GM12878 (cell line): Measurements from ENCODE around the gene PRKG1. TPM values are rescaled to one million over a fixed set of nuclear protein-coding genes. Genes with fewer than 3 reads are reported as not detected.

Experiments used
- ATAC-seq: fragments of 200-7000 bp; cut with Tn5 transposase; 3 replicates; pipeline ENCODE4 v1.9.1; 2020; ENCODE audit warnings: mild to moderate bottlenecking, moderate library complexity
- BruUV-seq: library from RNA; stranded (reverse); fragments of 400-500 nt; replicated peaks from 2 replicates; lab custom pipeline; 2021; lab: Mats Ljungman, UMichigan
- CTCF ChIA-PET: fragments of 300-600 bp; sonication (Branson Sonifier 250); formaldehyde crosslinking; extraction: SDS; loops from one replicate; lab custom pipeline; 2021; ENCODE audit warnings: inconsistent platforms; lab: Yijun Ruan, JAX
- POLR2A ChIA-PET: fragments of 350-600 bp; formaldehyde crosslinking; extraction: SDS; loops from one replicate; lab custom pipeline; 2021; ENCODE audit warnings: inconsistent platforms; lab: Charles Lee
- RAD21 ChIA-PET: fragments of 300-600 bp; sonication (Branson Sonifier 250); formaldehyde crosslinking; loops from one replicate; lab custom pipeline; 2023; ENCODE audit warnings: antibody characterized with exemption; ENCODE audit not compliant: unreplicated experiment; lab: Charles Lee
- SMC1A ChIA-PET: fragments of 300-600 bp; sonication (Branson Sonifier 250); formaldehyde crosslinking; loops from one replicate; lab custom pipeline; 2023; ENCODE audit not compliant: unreplicated experiment, uncharacterized antibody; lab: Charles Lee
- DNase-seq: peaks from one replicate; pipeline ENCODE4 v3.0.0-alpha.2; 2011; ENCODE audit warnings: low read depth, low spot score
- FAIRE-seq: peaks from 3 replicates; lab custom pipeline; 2011; peaks lifted over from hg19 to GRCh38; lab: Jason Lieb, UNC
- H2AFZ ChIP-seq: 2 replicates; pipeline ENCODE4 v1.6.0; 2011; ENCODE audit warnings: low read depth, low read length, control low read depth; ENCODE audit not compliant: control insufficient read depth
- H3K27ac ChIP-seq: 2 replicates; pipeline ENCODE4 v1.5.1; 2011; ENCODE audit warnings: control low read depth; ENCODE audit not compliant: control insufficient read depth, insufficient read depth
- H3K27me3 ChIP-seq, 2 experiments: replicated peaks in 1 of 2; 2 replicates each; pipeline versions ENCODE4 v1.6.0 to v1.6.1; 2011; ENCODE audit warnings: low read length in 1 of 2; ENCODE audit not compliant: control insufficient read depth in 2 of 2, insufficient read depth in 2 of 2
- H3K36me3 ChIP-seq, 2 experiments: 2 replicates each; pipeline ENCODE4 v1.5.1; 2011; ENCODE audit warnings: low read length in 1 of 2; ENCODE audit not compliant: control insufficient read depth in 2 of 2, insufficient read depth in 2 of 2
- H3K4me1 ChIP-seq: 2 replicates; pipeline ENCODE4 v1.6.1; 2011; ENCODE audit warnings: mild to moderate bottlenecking, low read length, moderate library complexity, mixed read lengths; ENCODE audit not compliant: control insufficient read depth, insufficient read depth
- H3K4me2 ChIP-seq: 2 replicates; pipeline ENCODE4 v1.6.0; 2011; ENCODE audit warnings: control low read depth; ENCODE audit not compliant: control insufficient read depth, insufficient read depth
- H3K4me3 ChIP-seq: fragments of 200-600 bp; sonication (generic); 2 replicates; pipeline ENCODE4 v1.5.1; 2016
- H3K79me2 ChIP-seq: 2 replicates; pipeline ENCODE4 v1.6.0; 2011; ENCODE audit warnings: low read length; ENCODE audit not compliant: control insufficient read depth, insufficient read depth
- H3K9ac ChIP-seq: 2 replicates; pipeline ENCODE4 v1.8.0; 2011; ENCODE audit warnings: low read length, control low read depth, mixed read lengths; ENCODE audit not compliant: control insufficient read depth, insufficient read depth
- H3K9me3 ChIP-seq: replicated peaks from 3 replicates; pipeline ENCODE4 v1.5.1; 2011; ENCODE audit warnings: mild to moderate bottlenecking, low read length; ENCODE audit not compliant: control insufficient read depth, insufficient read depth
- H4K20me1 ChIP-seq: 2 replicates; pipeline ENCODE4 v1.6.0; 2011; ENCODE audit not compliant: control insufficient read depth, insufficient read depth
- ASH2L ChIP-seq: fragments of 300-600, 200-600 bp; sonication (generic); IDR thresholded peaks from 2 replicates; pipeline ENCODE4 v1.6.1; 2017; ENCODE audit warnings: low read depth, mild to moderate bottlenecking, borderline replicate concordance
- KDM1A ChIP-seq: fragments of 200-600 bp; sonication (generic); IDR thresholded peaks from 2 replicates; pipeline ENCODE4 v1.6.1; 2016; ENCODE audit warnings: borderline replicate concordance
- MYB ChIP-seq: fragments of 150-350 bp; IDR thresholded peaks from 2 replicates; pipeline ENCODE4 v1.6.1; 2014; ENCODE audit warnings: mild to moderate bottlenecking, low read depth, low read length, borderline replicate concordance
- PML ChIP-seq: IDR thresholded peaks from 2 replicates; pipeline ENCODE4 v1.6.1; 2012; ENCODE audit warnings: low read length, inconsistent platforms
- RAD21 ChIP-seq: IDR thresholded peaks from 2 replicates; pipeline ENCODE4 v1.6.1; 2011; ENCODE audit warnings: mild to moderate bottlenecking, low read depth, low read length, moderate library complexity; ENCODE audit not compliant: insufficient read depth
- SMARCA5 ChIP-seq: fragments of 450-650 bp; IDR thresholded peaks from 2 replicates; pipeline ENCODE4 v1.6.1; 2017; ENCODE audit warnings: mild to moderate bottlenecking
- SMC3 ChIP-seq: IDR thresholded peaks from 2 replicates; pipeline ENCODE4 v1.6.1; 2011; ENCODE audit warnings: low read length, improper control_type of control experiment, borderline replicate concordance
- ZNF24 ChIP-seq: fragments of 450-650 bp; IDR thresholded peaks from 2 replicates; pipeline ENCODE4 v1.6.1; 2017; ENCODE audit warnings: antibody characterized with exemption, mild to moderate bottlenecking
- WGBS: methylation state at CpG from one replicate; pipeline ENCODE4 v1.1.6; 2016; ENCODE audit warnings: low lambda C conversion rate; ENCODE audit not compliant: insufficient replicate concordance, insufficient coverage; ENCODE audit errors: missing lambda C conversion rate; 5-methylcytosine and 5-hydroxymethylcytosine counted together
- in situ Hi-C: fragments of 300-500 bp; cut with MboI; formaldehyde crosslinking; loops from 9 replicates; pipeline ENCODE4 v1.14.3; 2018; ENCODE audit warnings: mixed read lengths
- intact Hi-C: fragments of 100-400 bp; cut with micrococcal nuclease; formaldehyde crosslinking; loops from one replicate; pipeline ENCODE4 v1.14.2; 2022; ENCODE audit not compliant: unreplicated experiment
- polyA plus RNA-seq, 11 experiments: library from polyadenylated mRNA; depleted of rRNA in 4 of 11; unstranded in 6 of 11; stranded (reverse) in 5 of 11; fragments of >200 nt; fragmentation: Nextera tagmentation in 4 of 11; fragmentation: Illumina TruSeq in 1 of 11; extraction: Ambion mirVana in 4 of 11; extraction: Trizol in 1 of 11; gene quantifications; 1 replicate in 1 of 11; 2 replicates in 10 of 11; pipeline versions ENCODE4 v1.2.1 to v1.2.3, GENCODE V29; 2011 to 2016; ENCODE audit warnings: inconsistent platforms in 2 of 11, missing spikeins in 2 of 11, low read depth in 1 of 11
- total RNA-seq, 4 experiments: library from RNA; depleted of rRNA in 3 of 4; stranded (reverse); fragments of >200 nt in 3 of 4; fragmentation: Illumina TruSeq in 1 of 4; extraction: Trizol in 1 of 4; gene quantifications; 2 replicates each; pipeline versions ENCODE4 v1.2.1 to v1.2.3, GENCODE V29; 2013 to 2021
- TF ChIP-seq, protein P1 (sequence below), 3 experiments: IDR thresholded peaks in 2 of 3; conservative IDR thresholded peaks in 1 of 3; 2 replicates each; pipeline ENCODE4 v1.5.1; 2011; ENCODE audit warnings: low read depth in 3 of 3, low read length in 3 of 3, mild to moderate bottlenecking in 3 of 3, control low read depth in 2 of 3, moderate library complexity in 2 of 3, inconsistent platforms in 1 of 3, mixed read lengths in 1 of 3; ENCODE audit not compliant: control insufficient read depth in 2 of 3, insufficient read depth in 1 of 3; ENCODE audit errors: extremely low read depth in 1 of 3

Gene PRKG1
- total and polyA plus RNA-seq, 10 of the 15 experiments (the other 5 are each of a cell fraction or from before 2014, with no cell fraction given): 0.04 to 0.05 TPM; not detected in 8

DNA sequence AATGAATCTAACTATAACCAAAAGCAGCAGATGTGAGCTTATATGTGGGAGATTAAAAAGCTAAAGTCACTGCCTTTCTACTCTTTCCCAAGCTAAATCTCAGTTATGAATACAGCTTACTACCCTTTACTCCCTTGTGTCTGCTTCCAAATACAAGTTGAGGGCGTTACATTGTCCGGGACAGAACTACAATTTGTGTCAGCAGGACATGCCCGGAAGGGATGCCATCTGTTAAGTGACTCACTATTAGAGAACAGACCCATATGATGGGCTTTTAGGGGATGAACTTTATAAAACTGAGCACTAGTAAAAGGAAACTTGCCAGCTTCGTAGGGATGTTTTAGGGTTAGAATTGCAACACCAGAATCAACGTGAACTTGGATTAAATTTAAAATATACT is 924.8 kb downstream of the PRKG1 start:
- BruUV-seq: no TSS peak
- in situ Hi-C loops (no loop called here), intact Hi-C loops (no loop called here)
- CTCF ChIA-PET: no interaction called here
- no peak overlapping the region for H3K27ac ChIP-seq
- H3K36me3 ChIP-seq: no peaks in the 10 kb centered on the region
- H3K4me3 ChIP-seq: no peak overlapping the region
- RAD21 ChIA-PET: no interaction called here
- FAIRE-seq (no peak), DNase-seq (no peak), ATAC-seq (no peak)
- H2AFZ ChIP-seq: no peak overlapping the region
- H3K27me3 ChIP-seq: no peaks in the 10 kb centered on the region
- H3K9ac ChIP-seq: no peak overlapping the region
- H4K20me1 ChIP-seq: no peaks in the 10 kb centered on the region
- TF ChIP-seq SMARCA5: no peak
- TF ChIP-seq MYB: no peak
- no peak for TF ChIP-seq PML
- H3K9me3 ChIP-seq: no peaks in the 10 kb centered on the region
- no peaks in the 10 kb centered on the region for H3K79me2 ChIP-seq
- WGBS: 9% methylated on average over 5 of the region's 5 CpGs
- POLR2A ChIA-PET: no interaction called here
- no peaks in the 10 kb centered on the region for H3K4me1 ChIP-seq
- no peak overlapping the region for H3K4me2 ChIP-seq
- SMC1A ChIA-PET: no interaction called here

DNA sequence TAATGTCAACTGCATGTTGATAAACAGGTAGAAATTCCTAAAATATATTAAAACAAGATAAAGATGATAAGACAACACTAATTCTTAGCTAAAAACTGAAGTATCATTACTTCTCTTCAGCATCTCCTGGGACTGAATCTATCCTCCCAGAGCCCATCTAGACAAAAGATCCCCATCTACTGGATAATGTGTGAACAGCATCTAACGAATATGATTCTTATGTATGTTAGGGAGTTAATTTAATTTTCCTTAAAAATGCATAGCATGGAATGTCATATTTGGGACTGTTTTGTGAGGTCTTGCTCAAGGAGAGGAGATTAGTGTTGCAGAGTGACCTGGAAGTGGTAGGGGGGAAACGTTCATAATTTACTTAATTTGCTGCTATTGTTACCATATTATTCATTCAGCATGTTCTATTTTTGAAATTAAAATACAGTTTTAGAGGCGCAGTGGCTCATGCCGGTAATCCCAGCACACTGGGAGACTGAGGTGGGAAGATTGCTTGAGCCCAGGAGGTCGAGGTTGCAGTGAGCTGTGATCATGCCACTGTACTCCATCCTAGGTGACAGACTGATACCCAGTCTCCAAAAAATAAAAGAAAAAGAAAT is 930.2 kb downstream of the PRKG1 start:
- TF ChIP-seq ASH2L (no peak), ZNF24 (peak; percentile 55; the same call in 1 of the 2 replicates), RAD21 (peak; percentile 54), SMC3 (peak; percentile 36; the same call in 1 of the 2 replicates), KDM1A (no peak)
- TF ChIP-seq, protein P1, sequence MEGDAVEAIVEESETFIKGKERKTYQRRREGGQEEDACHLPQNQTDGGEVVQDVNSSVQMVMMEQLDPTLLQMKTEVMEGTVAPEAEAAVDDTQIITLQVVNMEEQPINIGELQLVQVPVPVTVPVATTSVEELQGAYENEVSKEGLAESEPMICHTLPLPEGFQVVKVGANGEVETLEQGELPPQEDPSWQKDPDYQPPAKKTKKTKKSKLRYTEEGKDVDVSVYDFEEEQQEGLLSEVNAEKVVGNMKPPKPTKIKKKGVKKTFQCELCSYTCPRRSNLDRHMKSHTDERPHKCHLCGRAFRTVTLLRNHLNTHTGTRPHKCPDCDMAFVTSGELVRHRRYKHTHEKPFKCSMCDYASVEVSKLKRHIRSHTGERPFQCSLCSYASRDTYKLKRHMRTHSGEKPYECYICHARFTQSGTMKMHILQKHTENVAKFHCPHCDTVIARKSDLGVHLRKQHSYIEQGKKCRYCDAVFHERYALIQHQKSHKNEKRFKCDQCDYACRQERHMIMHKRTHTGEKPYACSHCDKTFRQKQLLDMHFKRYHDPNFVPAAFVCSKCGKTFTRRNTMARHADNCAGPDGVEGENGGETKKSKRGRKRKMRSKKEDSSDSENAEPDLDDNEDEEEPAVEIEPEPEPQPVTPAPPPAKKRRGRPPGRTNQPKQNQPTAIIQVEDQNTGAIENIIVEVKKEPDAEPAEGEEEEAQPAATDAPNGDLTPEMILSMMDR (IDR thresholded peaks at IDR 0.05 in 2 of 3, conservative IDR thresholded peaks at IDR 0.05 in 1 of 3; ENCODE audit: control insufficient read depth in 2 of 3, extremely low read depth in 1 of 3, insufficient read depth in 1 of 3, low read depth in 3 of 3, low read length in 3 of 3): peak; percentile 42 to 48 (median 44); a peak in 5 of 6 replicates
- Histone ChIP-seq H3K36me3 (no peaks in the 10 kb centered on the region), H3K4me2 (no peak overlapping the region), H3K9me3 (no peaks in the 10 kb centered on the region), H3K79me2 (no peaks in the 10 kb centered on the region), H3K27me3 (no peaks in the 10 kb centered on the region), H3K9ac (no peak overlapping the region), H3K4me1 (no peaks in the 10 kb centered on the region), H4K20me1 (no peaks in the 10 kb centered on the region), H2AFZ (no peak overlapping the region), H3K27ac (no peak overlapping the region), H3K4me3 (no peak overlapping the region)
- 13% methylated on average over 5 of the region's 5 CpGs for WGBS
- FAIRE-seq: peak; percentile 59
- ChIA-PET SMC1A (interaction anchor here (1.1 to 2.4 kb wide), 2 partner anchors 201 to 615 kb away, joined by 3 to 10 read pairs; no protein-coding TSS in a partner anchor), CTCF (interaction anchor here (0.6 to 2.2 kb wide), 8 partner anchors 10 to 941 kb away, joined by 3 to 11 read pairs (median 4); no protein-coding TSS in a partner anchor), RAD21 (interaction anchor here (1.1 to 1.4 kb wide), 3 partner anchors 42 to 615 kb away, joined by 3 to 7 read pairs (median 5); no protein-coding TSS in a partner anchor), POLR2A (no interaction called here)
- in situ Hi-C loops: no loop called here
- peak; percentile 61 for ATAC-seq
- intact Hi-C loops: loop anchor here (1.0 kb wide), 1 partner anchor 615 kb away; no protein-coding TSS in a partner anchor
- no peak for DNase-seq
- no TSS peak for BruUV-seq
